Erythroblast (primary cell): Measurements from ENCODE around the gene PODN.

Source experiments
- GATA1 ChIP-seq: IDR thresholded peaks from 2 replicates; pipeline ENCODE4 v1.6.1; 2011; ENCODE audit warnings: low read depth, mild to moderate bottlenecking, control low read depth, low read length, moderate library complexity
- POLR2A ChIP-seq: IDR thresholded peaks from 2 replicates; pipeline ENCODE4 v1.6.1; 2011; ENCODE audit warnings: mild to moderate bottlenecking, low read length

- TF ChIP-seq POLR2A: no peak
- TF ChIP-seq GATA1: no peak
Measured at GRCh38 chr1:53074313-53075154, 12.5 kb downstream of the PODN start.
